Sigmoid colon (tissue), 7 donors: Measurements from ENCODE around the gene ZNF296. TPM values are rescaled to one million over a fixed set of nuclear protein-coding genes. Genes with fewer than 3 reads are reported as not detected.

Experiments
- DNase-seq: peaks from one replicate; pipeline ENCODE4 v3.0.0-alpha.2; 2019
- H3K27ac ChIP-seq, 4 donors: fragments of 200-600 bp; sonication (generic); one replicate each; pipeline ENCODE4 v1.5.1; 2016 to 2019; ENCODE audit warnings: mild to moderate bottlenecking in 1 of 4
- H3K27me3 ChIP-seq, 3 donors: fragments of 200-600 bp; sonication (generic); one replicate each; pipeline ENCODE4 v1.5.1; 2019; ENCODE audit warnings: mild to moderate bottlenecking in 1 of 3
- H3K36me3 ChIP-seq, 4 donors: fragments of 200-600 bp; sonication (generic); one replicate each; pipeline ENCODE4 v1.5.1; 2016 to 2019
- H3K4me1 ChIP-seq, 4 donors: fragments of 200-600 bp; sonication (generic); one replicate each; pipeline ENCODE4 v1.5.1; 2017 to 2019
- H3K4me3 ChIP-seq, 4 donors: fragments of 200-600 bp; sonication (generic); one replicate each; pipeline ENCODE4 v1.5.1; 2017 to 2019; ENCODE audit warnings: mild to moderate bottlenecking in 2 of 4, moderate library complexity in 1 of 4
- H3K9me3 ChIP-seq, 4 donors: fragments of 200-600 bp in 3 of 4; sonication (generic) in 3 of 4; one replicate each; pipeline versions ENCODE4 v1.5.1 to v1.6.1; 2013 to 2019
- CTCF ChIP-seq, 4 experiments: fragments of 450-650 bp in 3 of 4; fragments of 200-600 bp in 1 of 4; IDR thresholded peaks; one replicate each; pipeline ENCODE4 v1.5.1; 2016 to 2019; ENCODE audit warnings: antibody characterized with exemption in 4 of 4, mild to moderate bottlenecking in 3 of 4, moderate library complexity in 2 of 4
- EP300 ChIP-seq, 4 donors: sonication (generic); formaldehyde crosslinking; IDR thresholded peaks; one replicate each; pipeline ENCODE4 v1.6.1; 2017; ENCODE audit warnings: antibody characterized with exemption in 4 of 4
- POLR2A ChIP-seq, 2 donors: fragments of 450-650 bp; IDR thresholded peaks; one replicate each; pipeline ENCODE4 v1.6.1; 2016; ENCODE audit warnings: antibody characterized with exemption in 2 of 2, mild to moderate bottlenecking in 2 of 2, moderate library complexity in 2 of 2
- POLR2AphosphoS5 ChIP-seq, 4 donors: sonication (generic); formaldehyde crosslinking; IDR thresholded peaks; one replicate each; pipeline ENCODE4 v1.6.1; 2017; ENCODE audit warnings: antibody characterized with exemption in 4 of 4
- WGBS, 2 donors: extraction: QIAGEN DNeasy Blood & Tissue Kit; methylation state at CpG; one replicate each; pipeline ENCODE4 v1.1.7; 2013; 5-methylcytosine and 5-hydroxymethylcytosine counted together
- intact Hi-C: fragments of 100-400 bp; cut with DNase I; formaldehyde crosslinking; loops from one replicate; pipeline ENCODE4 v1.15.1; 2023
- polyA plus RNA-seq, 3 donors: library from polyadenylated mRNA; stranded (reverse); fragments of 200-250 nt; gene quantifications; one replicate each; pipeline ENCODE4 v1.2.3, GENCODE V29; 2013
- total RNA-seq, 4 donors: library from RNA; depleted of rRNA; stranded (reverse); fragments of >200 nt; gene quantifications; one replicate each; pipeline ENCODE4 v1.1.0, GENCODE V29; 2016
- donor health status: healthy with polysubstance abuse.
- donor health status: Bipolar disorder and iron deficiency.
- donor health status: healthy.

ZNF296 gene
- total and polyA plus RNA-seq, 7 donors: 0.41 to 5.4 (median 2.8) TPM; not detected in 2

GRCh38 chr19:45117671-45118070, 41.4 kb upstream of the ZNF296 start:
- intact Hi-C loops: no loop called here
- H3K27me3 ChIP-seq: no peaks in the 10 kb centered on the region
- H3K36me3 ChIP-seq: no peaks in the 10 kb centered on the region
- no peak for TF ChIP-seq CTCF (IDR thresholded peaks at IDR 0.05)
- no peak for TF ChIP-seq POLR2AphosphoS5 (IDR thresholded peaks at IDR 0.05)
- TF ChIP-seq POLR2A (IDR thresholded peaks at IDR 0.05): no peak
- no peak for TF ChIP-seq EP300 (IDR thresholded peaks at IDR 0.05)
- H3K27ac ChIP-seq: no peak overlapping the region
- WGBS, 2 donors: 25 to 64% methylated on average over 12 of the region's 12 CpGs
- H3K9me3 ChIP-seq: no peaks in the 10 kb centered on the region
- H3K4me3 ChIP-seq: no peak overlapping the region
- peaks cover 0 to 24% (median 14%) of the 10 kb centered on the region in 4 donors for H3K4me1 ChIP-seq
- no peak for DNase-seq

- no peak overlapping the region for H3K4me3 ChIP-seq
Observed at GRCh38 chr19:45117167-45117594, 40.9 kb upstream of the ZNF296 start.

GRCh38 chr19:45115809-45116615, 39.7 kb upstream of the ZNF296 start:
- H3K27ac ChIP-seq: no peak overlapping the region
- TF ChIP-seq CTCF (IDR thresholded peaks at IDR 0.05) (no peak), EP300 (IDR thresholded peaks at IDR 0.05) (no peak), POLR2AphosphoS5 (IDR thresholded peaks at IDR 0.05) (no peak), POLR2A (IDR thresholded peaks at IDR 0.05) (no peak)
- no peaks in the 10 kb centered on the region for H3K9me3 ChIP-seq
- peaks cover 0 to 24% (median 14%) of the 10 kb centered on the region in 4 donors for H3K4me1 ChIP-seq
- no peaks in the 10 kb centered on the region for H3K27me3 ChIP-seq
- no peaks in the 10 kb centered on the region for H3K36me3 ChIP-seq
- H3K4me3 ChIP-seq: no peak overlapping the region
- intact Hi-C loops: no loop called here
- DNase-seq: no peak
- 86 to 94% methylated on average over 21 of the region's 21 CpGs for WGBS, 2 donors

More at GRCh38 chr19:45117167-45117594, 40.9 kb upstream of the ZNF296 start:
- DNase-seq: no peak
- intact Hi-C loops: no loop called here
- H3K27me3 ChIP-seq: no peaks in the 10 kb centered on the region
- H3K9me3 ChIP-seq: no peaks in the 10 kb centered on the region
- H3K36me3 ChIP-seq: no peaks in the 10 kb centered on the region
- WGBS, 2 donors: 30 to 39% methylated on average over 16 of the region's 16 CpGs
- TF ChIP-seq POLR2AphosphoS5 (IDR thresholded peaks at IDR 0.05): no peak
- no peak for TF ChIP-seq EP300 (IDR thresholded peaks at IDR 0.05)
- no peak for TF ChIP-seq CTCF (IDR thresholded peaks at IDR 0.05)
- no peak for TF ChIP-seq POLR2A (IDR thresholded peaks at IDR 0.05)
- H3K4me1 ChIP-seq: peaks cover 0 to 24% (median 14%) of the 10 kb centered on the region in 4 donors
- no peak overlapping the region for H3K27ac ChIP-seq

GRCh38 chr19:45114116-45114515, 37.8 kb upstream of the ZNF296 start:
- DNase-seq: no peak
- TF ChIP-seq POLR2A (IDR thresholded peaks at IDR 0.05) (no peak), EP300 (IDR thresholded peaks at IDR 0.05) (no peak), CTCF (IDR thresholded peaks at IDR 0.05) (no peak)
- Histone ChIP-seq H3K27me3 (no peaks in the 10 kb centered on the region), H3K27ac (no peak overlapping the region), H3K9me3 (no peaks in the 10 kb centered on the region), H3K4me1 (peaks cover 0 to 24% (median 14%) of the 10 kb centered on the region in 4 donors), H3K4me3 (no peak overlapping the region), H3K36me3 (no peaks in the 10 kb centered on the region)
- whole genome bisulfite sequencing, 2 donors: 46 to 64% methylated on average over 4 of the region's 4 CpGs
- intact Hi-C loops: no loop called here
